ENCODE measurements around the gene PXDN. TPM values are rescaled to one million over a fixed set of nuclear protein-coding genes. Genes with fewer than 3 reads are reported as not detected.

Gene PXDN
- total RNA-seq, 4 donors from 2014 or later: 101 to 169 (median 134) TPM

DNA sequence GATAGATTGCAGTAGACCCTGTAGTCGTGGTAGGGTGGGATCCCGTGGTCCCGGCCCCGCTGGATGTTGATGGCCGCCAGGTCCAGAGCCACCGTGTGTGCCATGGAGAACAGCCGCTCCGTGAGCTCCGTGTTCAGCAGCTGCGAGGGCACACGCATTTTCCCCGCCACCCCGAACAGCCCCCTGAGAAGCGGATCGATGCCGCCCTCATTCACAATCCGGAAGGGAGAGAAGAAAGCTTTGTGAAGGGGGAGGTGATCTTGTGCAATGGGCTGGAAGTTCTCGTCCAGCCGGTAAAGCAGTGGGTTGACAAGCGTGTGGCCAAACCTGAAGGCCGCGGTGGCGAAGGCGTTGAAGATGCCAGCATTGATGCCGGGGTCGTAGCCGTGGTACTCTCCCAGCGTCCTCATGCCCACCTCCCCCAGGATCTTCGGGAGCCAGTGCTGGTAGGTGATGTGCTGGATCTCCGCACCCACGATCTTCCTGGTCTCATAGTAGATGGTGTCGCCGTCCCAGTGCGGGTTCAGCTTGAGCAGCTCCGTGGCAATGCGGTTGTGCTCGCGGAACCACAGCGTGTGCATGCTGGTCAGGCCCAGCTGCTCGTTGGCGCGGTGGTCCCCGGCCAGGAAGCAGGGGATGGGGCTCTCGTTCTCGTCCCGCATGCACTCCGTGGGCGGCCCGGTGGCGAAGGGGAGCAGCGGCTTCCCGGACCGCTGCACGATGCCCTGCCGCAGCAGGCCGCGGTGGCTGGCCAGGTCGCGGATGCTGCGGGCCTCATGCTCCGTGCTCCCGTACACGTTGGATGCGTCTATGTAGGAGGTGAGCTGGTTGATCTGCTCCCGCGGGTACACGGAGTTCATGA lies 95.8 kb downstream of the PXDN start:
- TF ChIP-seq CTCF (IDR thresholded peaks at IDR 0.05; ENCODE audit: low read depth): no peak

GRCh38 chr2:1647417-1648240 lies 96.7 kb downstream of the PXDN start:
- TF ChIP-seq CTCF (IDR thresholded peaks at IDR 0.05; ENCODE audit: low read depth): no peak

DNA sequence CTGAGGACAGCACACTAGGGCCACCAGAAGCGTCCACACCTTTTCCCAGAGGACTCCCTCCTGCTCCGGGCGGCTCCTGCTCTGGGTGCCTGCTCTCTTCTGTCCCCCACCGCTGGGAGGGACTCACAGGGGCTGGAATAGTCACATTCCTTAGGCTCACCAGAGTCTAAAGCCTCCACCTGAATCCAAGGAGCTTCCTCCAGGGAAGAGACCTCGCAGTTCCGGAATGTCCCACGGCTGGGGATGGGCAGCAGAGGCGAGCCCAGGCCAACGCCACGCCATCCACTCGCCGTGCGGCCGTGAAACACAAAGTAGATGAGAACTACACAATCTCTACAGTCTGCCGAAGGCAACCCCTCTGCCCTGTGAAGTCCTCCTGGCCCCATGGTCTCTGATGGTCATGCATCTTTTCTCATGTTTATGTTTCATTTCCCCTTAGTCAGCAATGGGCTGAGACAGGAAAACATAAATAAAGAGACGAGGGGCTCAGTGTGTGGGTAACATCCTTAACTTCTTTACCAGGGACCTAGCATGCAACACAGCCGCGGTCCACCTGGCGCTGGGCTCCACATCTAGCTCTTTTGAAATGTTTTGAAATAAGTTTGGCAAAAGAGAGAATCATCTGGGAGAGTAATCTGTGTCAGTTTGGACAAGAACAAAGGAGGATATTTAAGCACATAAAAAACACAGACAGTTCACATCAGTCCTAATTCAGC lies 98.4 kb downstream of the PXDN start:
- TF ChIP-seq CTCF (IDR thresholded peaks at IDR 0.05; ENCODE audit: low read depth): no peak

DNA sequence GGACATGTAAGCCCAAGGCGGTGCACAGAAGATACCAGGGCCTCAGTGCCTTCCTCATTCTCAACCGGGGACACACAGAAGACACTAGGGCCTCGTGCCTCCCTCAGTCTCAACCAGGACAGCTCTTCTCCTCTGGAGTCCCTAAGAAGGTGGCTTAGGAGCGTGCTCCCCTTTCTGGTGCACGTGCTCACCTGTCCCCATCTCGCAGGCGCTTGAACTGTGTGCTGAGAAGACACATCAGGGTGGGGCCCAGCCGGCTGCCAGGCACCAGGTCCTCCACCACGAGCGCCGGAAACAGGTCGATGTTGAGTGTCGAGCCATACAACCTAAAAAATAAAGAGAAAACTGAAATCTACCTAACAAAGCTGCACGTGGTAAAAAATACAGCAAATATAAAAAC lies 99.9 kb downstream of the PXDN start:
- TF ChIP-seq CTCF (IDR thresholded peaks at IDR 0.05; ENCODE audit: low read depth): no peak

- no peak for TF ChIP-seq CTCF (IDR thresholded peaks at IDR 0.05; ENCODE audit: low read depth)
Measured at GRCh38 chr2:1642993-1643619, 101.2 kb downstream of the PXDN start.

DNA sequence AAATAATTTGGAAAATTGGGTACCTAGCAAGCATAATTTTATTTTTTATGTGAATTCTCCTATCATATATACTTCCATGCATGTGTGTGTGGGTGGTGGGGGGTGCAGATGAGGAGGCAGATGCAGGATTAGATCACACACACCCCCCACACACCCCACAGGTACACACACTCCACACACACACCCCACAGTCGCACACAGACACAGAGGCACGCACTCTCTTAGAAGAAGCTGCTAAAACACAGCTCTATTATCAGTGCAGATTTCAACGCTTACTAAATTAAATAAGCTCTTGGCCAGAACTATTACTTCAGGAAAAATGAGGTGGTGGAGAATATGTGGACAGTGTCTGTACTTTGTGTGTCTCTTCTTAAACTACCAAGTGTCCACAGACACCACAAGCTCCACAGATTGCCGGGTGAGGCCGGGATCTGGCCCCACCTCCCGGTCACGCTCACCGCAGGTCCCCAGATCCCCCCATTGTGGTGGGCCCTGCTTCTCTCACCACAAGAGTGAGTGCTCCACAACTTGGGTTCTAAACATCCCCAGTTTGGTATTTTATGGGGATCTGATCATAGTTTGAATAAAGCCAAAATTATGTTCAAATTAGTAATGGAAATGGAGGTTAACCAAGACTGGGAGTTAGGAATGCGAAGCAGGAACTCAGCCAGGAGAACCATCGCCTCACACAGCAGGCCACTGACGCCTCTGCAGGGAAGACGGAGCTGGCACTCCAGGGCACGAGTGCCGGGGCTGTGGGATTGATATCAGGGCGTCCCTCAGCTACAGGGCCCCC lies 102.1 kb downstream of the PXDN start:
- no peak for TF ChIP-seq CTCF (IDR thresholded peaks at IDR 0.05; ENCODE audit: low read depth)
